GM23338 (cell line): ENCODE data around the gene PHLDB2. TPM values are rescaled to one million over a fixed set of nuclear protein-coding genes. Genes with fewer than 3 reads are reported as not detected.

Experiments used
- ATAC-seq: fragments of 200-7000 bp; cut with Tn5 transposase; 3 replicates; pipeline ENCODE4 v1.9.1; 2020
- DNase-seq: peaks from one replicate; pipeline ENCODE4 v3.0.0-alpha.2; 2015; ENCODE audit warnings: low spot score
- H2AFZ ChIP-seq: fragments of 200-600 bp; sonication (generic); 2 replicates; pipeline ENCODE4 v1.8.0; 2016; ENCODE audit warnings: antibody characterized with exemption, mild to moderate bottlenecking, moderate library complexity
- H3F3A ChIP-seq: fragments of 200-600 bp; sonication (generic); replicated peaks from 2 replicates; pipeline ENCODE4 v1.8.0; 2017; ENCODE audit warnings: antibody characterized with exemption, mixed run types, low read depth
- H3K27ac ChIP-seq: fragments of 200-600 bp; sonication (generic); 2 replicates; pipeline ENCODE4 v1.6.1; 2016; ENCODE audit warnings: low read depth
- H3K27me3 ChIP-seq: fragments of 200-600 bp; sonication (generic); 2 replicates; pipeline ENCODE4 v1.8.0; 2016; ENCODE audit warnings: mild to moderate bottlenecking, mixed run types, moderate library complexity; ENCODE audit not compliant: insufficient read depth
- H3K36me3 ChIP-seq: fragments of 200-600 bp; sonication (generic); 2 replicates; pipeline ENCODE4 v1.8.0; 2016; ENCODE audit warnings: mild to moderate bottlenecking; ENCODE audit not compliant: insufficient read depth
- H3K4me1 ChIP-seq: fragments of 200-600 bp; sonication (generic); 2 replicates; pipeline ENCODE4 v1.8.0; 2016; ENCODE audit warnings: mild to moderate bottlenecking, moderate library complexity; ENCODE audit not compliant: insufficient read depth
- H3K4me2 ChIP-seq: fragments of 200-600 bp; sonication (generic); 2 replicates; pipeline ENCODE4 v1.7.1; 2017; ENCODE audit warnings: mixed run types
- H3K4me3 ChIP-seq: fragments of 200-600 bp; sonication (generic); 2 replicates; pipeline ENCODE4 v1.6.1; 2016; ENCODE audit warnings: mixed run types
- H3K79me2 ChIP-seq: fragments of 200-600 bp; sonication (generic); replicated peaks from 2 replicates; pipeline ENCODE4 v1.8.0; 2017; ENCODE audit warnings: mild to moderate bottlenecking; ENCODE audit not compliant: insufficient read depth
- H3K9me2 ChIP-seq: fragments of 200-600 bp; sonication (generic); 2 replicates; pipeline ENCODE4 v1.8.0; 2017; ENCODE audit not compliant: insufficient read depth
- H4K20me1 ChIP-seq: fragments of 200-600 bp; sonication (generic); replicated peaks from 2 replicates; pipeline ENCODE4 v1.8.0; 2017; ENCODE audit warnings: mild to moderate bottlenecking; ENCODE audit not compliant: insufficient read depth
- H3K27ac Mint-ChIP-seq: 2 replicates; pipeline ENCODE4 v1.8.0; 2020; ENCODE audit warnings: inconsistent platforms, mild to moderate bottlenecking, moderate library complexity, mixed read lengths
- H3K27me3 Mint-ChIP-seq: 3 replicates; pipeline ENCODE4 v1.8.0; 2022; ENCODE audit warnings: low read depth, mild to moderate bottlenecking, moderate library complexity, mixed read lengths, inconsistent platforms; ENCODE audit not compliant: insufficient read depth, poor library complexity
- H3K36me3 Mint-ChIP-seq: 3 replicates; pipeline ENCODE4 v1.8.0; 2021; ENCODE audit warnings: low read depth, mild to moderate bottlenecking, inconsistent platforms, moderate library complexity, mixed read lengths
- H3K4me1 Mint-ChIP-seq: 3 replicates; pipeline ENCODE4 v1.8.0; 2020; ENCODE audit warnings: mild to moderate bottlenecking, inconsistent platforms, mixed read lengths
- H3K4me3 Mint-ChIP-seq: 3 replicates; pipeline ENCODE4 v1.8.0; 2021; ENCODE audit warnings: moderate library complexity, mild to moderate bottlenecking, inconsistent platforms, mixed read lengths
- H3K9me3 Mint-ChIP-seq: 3 replicates; pipeline ENCODE4 v1.8.0; 2020; ENCODE audit warnings: moderate library complexity, mild to moderate bottlenecking, inconsistent platforms, mixed read lengths
- CTCF ChIP-seq, 2 experiments: fragments of 200-600 bp in 1 of 2; sonication (generic) in 1 of 2; conservative IDR thresholded peaks; 2 replicates each; pipeline versions ENCODE4 v1.5.1 to v1.6.1; 2016 to 2017; ENCODE audit warnings: antibody characterized with exemption in 2 of 2, low read depth in 2 of 2, mild to moderate bottlenecking in 2 of 2, moderate library complexity in 1 of 2
- ETS1 ChIP-seq: IDR thresholded peaks from 2 replicates; pipeline ENCODE4 v1.6.1; 2016; ENCODE audit warnings: antibody characterized with exemption
- EZH2 ChIP-seq: fragments of 200-600 bp; sonication (generic); IDR thresholded peaks from one replicate; pipeline ENCODE4 v1.8.0; 2017; ENCODE audit warnings: antibody characterized with exemption, mild to moderate bottlenecking, low read depth; ENCODE audit not compliant: unreplicated experiment
- POLR2AphosphoS5 ChIP-seq: IDR thresholded peaks from 2 replicates; pipeline ENCODE4 v1.6.1; 2016; ENCODE audit warnings: antibody characterized with exemption, low read depth
- ZNF462 ChIP-seq: fragments of 250-450 bp; sonication (Bioruptor Pico); IDR thresholded peaks from 2 replicates; pipeline ENCODE4 v1.5.0; 2020; ENCODE audit warnings: mild to moderate bottlenecking, moderate library complexity
- polyA plus RNA-seq: library from polyadenylated mRNA; unstranded; fragments of >200 nt; fragmentation: Nextera tagmentation; extraction: Ambion mirVana; gene quantifications from 2 replicates; pipeline ENCODE4 v1.2.1, GENCODE V29; 2016
- total RNA-seq: library from RNA; depleted of rRNA; stranded (reverse); fragments of >200 nt; shearing (Covaris generic); gene quantifications from 2 replicates; pipeline ENCODE4 v1.2.3, GENCODE V29; 2014

PHLDB2 gene
- total and polyA plus RNA-seq, 2 experiments from 2014 or later = 19.5 to 33.7 TPM

- TF ChIP-seq ZNF462 (CRISPR knock-in tag) (no peak), EZH2 (no peak), POLR2AphosphoS5 (no peak)
These were observed 3.9 kb downstream of the PHLDB2 start (continued) for GRCh38 chr3:111862974-111863373.

GRCh38 chr3:111863942-111864694 is 5.1 kb downstream of the PHLDB2 start:
- peaks cover 12% of the 10 kb centered on the region for H3K27me3 Mint-ChIP-seq
- Histone ChIP-seq H2AFZ (no peak overlapping the region), H3K9me2 (no peaks in the 10 kb centered on the region), H3K4me2 (no peak overlapping the region), H3K4me3 (no peak overlapping the region), H3K79me2 (peaks cover 66% of the 10 kb centered on the region), H3K27me3 (peaks cover 18% of the 10 kb centered on the region; the same call in 1 of the 2 replicates), H3K27ac (no peak overlapping the region), H3F3A (0 out of 2 replicates have a peak, but pooled peaks cover 5% of the 10 kb centered on the region), H3K4me1 (peaks cover 64% of the 10 kb centered on the region), H3K36me3 (no peaks in the 10 kb centered on the region), H4K20me1 (0 out of 2 replicates have a peak, but pooled peaks cover 7% of the 10 kb centered on the region)
- H3K9me3 Mint-ChIP-seq = no peaks in the 10 kb centered on the region
- peaks cover 64% of the 10 kb centered on the region for H3K4me1 Mint-ChIP-seq
- no peak for DNase-seq
- no peak overlapping the region for H3K27ac Mint-ChIP-seq
- no peaks in the 10 kb centered on the region; the same call in 2 of the 3 replicates for H3K36me3 Mint-ChIP-seq
- ATAC-seq = no peak
- no peak overlapping the region for H3K4me3 Mint-ChIP-seq
- TF ChIP-seq CTCF (conservative IDR thresholded peaks at IDR 0.05; ENCODE audit: low read depth in 2 of 2) = no peak
- no peak for TF ChIP-seq ZNF462 (CRISPR knock-in tag)
- TF ChIP-seq ETS1 = no peak
